Measurements from ENCODE around the gene PXYLP1. TPM values are rescaled to one million over a fixed set of nuclear protein-coding genes. Genes with fewer than 3 reads are reported as not detected.

Gene PXYLP1
- total and polyA plus RNA-seq, 9 of the 15 experiments (the other 6 are each of a cell fraction or from before 2014, with no cell fraction given) = 0.80 to 2.9 (median 1.3) TPM

DNA sequence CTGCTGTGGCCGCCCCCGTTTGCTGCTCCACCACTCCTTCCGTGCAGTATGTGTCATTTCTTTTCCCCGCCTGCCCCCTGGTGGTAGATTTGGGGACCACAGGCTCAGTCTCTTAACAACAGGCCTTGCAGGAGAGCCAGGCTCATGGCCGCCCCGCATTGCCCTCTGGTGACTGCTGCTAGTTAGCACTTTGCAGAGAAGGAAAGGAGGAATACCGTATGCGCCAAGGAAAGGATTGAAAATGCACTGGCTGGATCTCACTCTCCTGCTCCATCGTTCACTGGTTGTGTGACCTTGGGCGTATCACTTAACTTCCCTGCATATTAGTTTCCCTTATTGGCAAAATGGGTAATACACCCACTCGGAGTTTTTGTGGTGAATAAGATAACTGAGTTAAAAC, 39.3 kb upstream of the PXYLP1 start (continued):
- TF ChIP-seq TOE1 (IDR thresholded peaks at IDR 0.05; ENCODE audit: borderline replicate concordance) (no peak), TOE1 (CRISPR knock-in tag; IDR thresholded peaks at IDR 0.05; ENCODE audit: borderline replicate concordance, low read depth) (no peak), SIX5 (IDR thresholded peaks at IDR 0.05; ENCODE audit: borderline replicate concordance in 1 of 2, insufficient read depth in 1 of 2, low read depth in 1 of 2, low read length in 2 of 2) (no peak), MBD2 (IDR thresholded peaks at IDR 0.05; ENCODE audit: borderline replicate concordance, low read depth) (no peak), CREBBP (IDR thresholded peaks at IDR 0.05; ENCODE audit: low read depth, low read length) (no peak), ZNF263 (CRISPR knock-in tag; IDR thresholded peaks at IDR 0.05; ENCODE audit: borderline replicate concordance) (no peak), ETV1 (tag; conservative IDR thresholded peaks at IDR 0.05; ENCODE audit: low read depth) (no peak), STAT5A (IDR thresholded peaks at IDR 0.05; ENCODE audit: borderline replicate concordance, low read length) (no peak), ERF (CRISPR knock-in tag; IDR thresholded peaks at IDR 0.05) (no peak), KAT7 (CRISPR knock-in tag; IDR thresholded peaks at IDR 0.05; ENCODE audit: borderline replicate concordance) (no peak), PPARD (CRISPR knock-in tag; IDR thresholded peaks at IDR 0.05) (no peak), WHSC1 (IDR thresholded peaks at IDR 0.05; ENCODE audit: low read length) (no peak), PHF21A (IDR thresholded peaks at IDR 0.05; ENCODE audit: borderline replicate concordance, low read depth) (no peak), FIP1L1 (IDR thresholded peaks at IDR 0.05; ENCODE audit: low read depth, low read length, poor library complexity, severe bottlenecking) (no peak), HDAC2 (IDR thresholded peaks at IDR 0.05) (no peak), PTRF (tag; IDR thresholded peaks at IDR 0.05) (no peak), ZFP1 (CRISPR knock-in tag; IDR thresholded peaks at IDR 0.05) (no peak), RCOR1 (IDR thresholded peaks at IDR 0.05; ENCODE audit: borderline replicate concordance in 1 of 2, low read depth in 2 of 2, low read length in 2 of 2) (peak in 1 of 2 experiments; percentile 41; a peak in 1 of 4 replicates), SNRNP70 (optimal IDR thresholded peaks at IDR 0.05; ENCODE audit: low read depth, low read length) (no peak), POLR2A (conservative IDR thresholded peaks at IDR 0.05) (no peak), ZNF77 (CRISPR knock-in tag; IDR thresholded peaks at IDR 0.05) (no peak), HMG20B (CRISPR knock-in tag; IDR thresholded peaks at IDR 0.05) (no peak), ZNF239 (CRISPR knock-in tag; IDR thresholded peaks at IDR 0.05) (no peak), PKNOX1 (IDR thresholded peaks at IDR 0.05) (no peak), ZC3H8 (IDR thresholded peaks at IDR 0.05) (no peak), NFIC (IDR thresholded peaks at IDR 0.05) (no peak), KLF6 (CRISPR knock-in tag; IDR thresholded peaks at IDR 0.05; ENCODE audit: borderline replicate concordance) (no peak), ZNF384 (IDR thresholded peaks at IDR 0.05; ENCODE audit: low read depth, low read length) (no peak), SRSF7 (optimal IDR thresholded peaks at IDR 0.05; ENCODE audit: low read depth, low read length) (no peak), HNRNPH1 (optimal IDR thresholded peaks at IDR 0.05; ENCODE audit: low read depth, low read length) (no peak), FOXK2 (conservative IDR thresholded peaks at IDR 0.05 in 1 of 2, IDR thresholded peaks at IDR 0.05 in 1 of 2; ENCODE audit: low read depth in 2 of 2) (peak; percentile 60 to 70; a peak in 1 of 4 replicates), ZNF707 (CRISPR knock-in tag; conservative IDR thresholded peaks at IDR 0.05) (no peak)
- TF ChIP-seq, protein P1, sequence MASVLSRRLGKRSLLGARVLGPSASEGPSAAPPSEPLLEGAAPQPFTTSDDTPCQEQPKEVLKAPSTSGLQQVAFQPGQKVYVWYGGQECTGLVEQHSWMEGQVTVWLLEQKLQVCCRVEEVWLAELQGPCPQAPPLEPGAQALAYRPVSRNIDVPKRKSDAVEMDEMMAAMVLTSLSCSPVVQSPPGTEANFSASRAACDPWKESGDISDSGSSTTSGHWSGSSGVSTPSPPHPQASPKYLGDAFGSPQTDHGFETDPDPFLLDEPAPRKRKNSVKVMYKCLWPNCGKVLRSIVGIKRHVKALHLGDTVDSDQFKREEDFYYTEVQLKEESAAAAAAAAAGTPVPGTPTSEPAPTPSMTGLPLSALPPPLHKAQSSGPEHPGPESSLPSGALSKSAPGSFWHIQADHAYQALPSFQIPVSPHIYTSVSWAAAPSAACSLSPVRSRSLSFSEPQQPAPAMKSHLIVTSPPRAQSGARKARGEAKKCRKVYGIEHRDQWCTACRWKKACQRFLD (CRISPR knock-in tag; IDR thresholded peaks at IDR 0.05) = no peak

Data from K562 (cell line).